IMR-90 (cell line): ENCODE results near the gene ADCY1. TPM values are rescaled to one million over a fixed set of nuclear protein-coding genes. Genes with fewer than 3 reads are reported as not detected.
"Not testable (repeated sequence)": the region's sequence is repeated elsewhere in the genome, so short reads cannot be mapped to it uniquely, and the experiment has no call there.

Experiments used
- ATAC-seq: fragments of 200-7000 bp; cut with Tn5 transposase; 2 replicates; pipeline ENCODE4 v1.9.1; 2020; ENCODE audit warnings: low read depth, mild to moderate bottlenecking, moderate library complexity
- BruUV-seq: library from RNA; stranded (reverse); fragments of 400-500 nt; replicated peaks from 2 replicates; lab custom pipeline; 2021; lab: Mats Ljungman, UMichigan
- CTCF ChIA-PET: fragments of 300-600 bp; formaldehyde crosslinking; extraction: SDS; loops from one replicate; lab custom pipeline; 2021; ENCODE audit warnings: antibody characterized with exemption; lab: Yijun Ruan, JAX
- POLR2A ChIA-PET: fragments of 300-600 bp; sonication (Branson Sonifier 250); formaldehyde crosslinking; loops from one replicate; lab custom pipeline; 2022; ENCODE audit warnings: antibody characterized with exemption; ENCODE audit not compliant: unreplicated experiment; lab: Charles Lee
- DNase-seq: peaks from one replicate; pipeline ENCODE4 v3.0.0; 2013
- H2AFZ ChIP-seq: replicated peaks from 2 replicates; pipeline ENCODE3; 2013; ENCODE audit warnings: low read length, mild to moderate bottlenecking; ENCODE audit not compliant: poor library complexity
- H2AK5ac ChIP-seq: 2 replicates; pipeline ENCODE4 v1.6.1; 2013; ENCODE audit warnings: low read depth, low read length, inconsistent platforms
- H2AK9ac ChIP-seq: replicated peaks from 2 replicates; pipeline ENCODE3; 2013; ENCODE audit warnings: mild to moderate bottlenecking, low read depth, low read length, moderate library complexity; ENCODE audit not compliant: poor library complexity
- H2BK120ac ChIP-seq: 2 replicates; pipeline ENCODE4 v1.6.1; 2013; ENCODE audit warnings: low read depth, low read length, inconsistent platforms
- H2BK15ac ChIP-seq: 3 replicates; pipeline ENCODE4 v1.6.1; 2013; ENCODE audit warnings: low read depth, low read length, inconsistent platforms
- H2BK20ac ChIP-seq: 2 replicates; pipeline ENCODE4 v1.6.1; 2013; ENCODE audit warnings: low read depth, mild to moderate bottlenecking, inconsistent platforms, low read length, moderate library complexity
- H2BK5ac ChIP-seq: 2 replicates; pipeline ENCODE4 v1.6.1; 2013; ENCODE audit warnings: mild to moderate bottlenecking, low read depth, low read length, inconsistent platforms; ENCODE audit not compliant: poor library complexity, severe bottlenecking
- H3K14ac ChIP-seq: replicated peaks from 2 replicates; pipeline ENCODE4 v1.6.1; 2013; ENCODE audit warnings: low read depth, low read length, inconsistent platforms
- H3K18ac ChIP-seq: 2 replicates; pipeline ENCODE4 v1.6.1; 2013; ENCODE audit warnings: low read depth, low read length, control low read depth
- H3K23ac ChIP-seq: 2 replicates; pipeline ENCODE4 v1.6.1; 2013; ENCODE audit warnings: low read depth, low read length, inconsistent platforms
- H3K27ac ChIP-seq: 2 replicates; pipeline ENCODE4 v1.5.1; 2013; ENCODE audit warnings: mild to moderate bottlenecking, control low read depth, low read length; ENCODE audit not compliant: insufficient read depth
- H3K27me3 ChIP-seq: 2 replicates; pipeline ENCODE4 v1.6.1; 2013; ENCODE audit warnings: low read length; ENCODE audit not compliant: control insufficient read depth, insufficient read depth
- H3K36me3 ChIP-seq: 2 replicates; pipeline ENCODE4 v1.6.1; 2013; ENCODE audit warnings: low read length, mixed read lengths; ENCODE audit not compliant: control insufficient read depth, insufficient read depth
- H3K4ac ChIP-seq: 2 replicates; pipeline ENCODE4 v1.6.1; 2013; ENCODE audit warnings: low read depth, low read length, inconsistent platforms
- H3K4me1 ChIP-seq: 2 replicates; pipeline ENCODE4 v1.6.1; 2013; ENCODE audit warnings: low read length, mixed read lengths; ENCODE audit not compliant: control insufficient read depth, insufficient read depth
- H3K4me2 ChIP-seq: 2 replicates; pipeline ENCODE4 v1.6.1; 2013; ENCODE audit warnings: low read depth, mild to moderate bottlenecking, control low read depth, low read length, moderate library complexity
- H3K4me3 ChIP-seq: 2 replicates; pipeline ENCODE4 v1.5.1; 2013; ENCODE audit warnings: low read depth, mild to moderate bottlenecking, control low read depth, low read length, moderate library complexity; ENCODE audit not compliant: insufficient read depth
- H3K56ac ChIP-seq: 2 replicates; pipeline ENCODE4 v1.6.1; 2013; ENCODE audit warnings: low read length, inconsistent platforms; ENCODE audit not compliant: insufficient read depth; ENCODE audit errors: extremely low read depth
- H3K79me1 ChIP-seq, 2 experiments: 2 replicates each; pipeline ENCODE4 v1.6.1; 2013; ENCODE audit warnings: low read length in 2 of 2, inconsistent platforms in 1 of 2, low read depth in 1 of 2
- H3K9ac ChIP-seq: 2 replicates; pipeline ENCODE4 v1.6.1; 2013; ENCODE audit warnings: low read depth, low read length, control low read depth
- H3K9me1 ChIP-seq: 2 replicates; pipeline ENCODE4 v1.6.1; 2013; ENCODE audit warnings: low read length, inconsistent platforms; ENCODE audit not compliant: insufficient read depth
- H3K9me3 ChIP-seq: 2 replicates; pipeline ENCODE4 v1.6.1; 2013; ENCODE audit warnings: low read length; ENCODE audit not compliant: control insufficient read depth, insufficient read depth
- H4K20me1 ChIP-seq: 2 replicates; pipeline ENCODE4 v1.6.1; 2013; ENCODE audit warnings: low read length, inconsistent platforms; ENCODE audit not compliant: insufficient read depth
- H4K5ac ChIP-seq: 2 replicates; pipeline ENCODE4 v1.6.1; 2013; ENCODE audit warnings: mild to moderate bottlenecking, low read depth, low read length, control low read depth
- H4K8ac ChIP-seq, 2 experiments: 2 replicates each; pipeline ENCODE4 v1.6.1; 2013; ENCODE audit warnings: low read depth in 2 of 2, low read length in 2 of 2, control low read depth in 1 of 2, inconsistent platforms in 1 of 2
- H4K91ac ChIP-seq: 2 replicates; pipeline ENCODE4 v1.6.1; 2013; ENCODE audit warnings: low read depth, low read length, inconsistent platforms; ENCODE audit not compliant: insufficient read depth
- WGBS, 2 experiments: methylation state at CpG; one replicate each; pipeline versions ENCODE4 v1.1.5 to v1.1.7; 2013; ENCODE audit warnings: missing lambda C conversion rate in 2 of 2; ENCODE audit not compliant: insufficient read length in 1 of 2; ENCODE audit errors: extremely low coverage in 2 of 2; 5-methylcytosine and 5-hydroxymethylcytosine counted together
- dilution Hi-C: fragments of 300-500 bp; cut with HindIII; formaldehyde crosslinking; loops from one replicate; pipeline ENCODE4 v1.14.3; 2018; ENCODE audit warnings: low sequenced_read_pairs; ENCODE audit not compliant: unreplicated experiment
- in situ Hi-C: fragments of 300-500 bp; cut with MboI; formaldehyde crosslinking; loops from 3 replicates; pipeline ENCODE4 v1.14.3; 2019; ENCODE audit warnings: low sequenced_read_pairs, inconsistent platforms, mixed read lengths
- intact Hi-C: fragments of 100-400 bp; cut with micrococcal nuclease; formaldehyde crosslinking; loops from 2 replicates; pipeline ENCODE4 v1.10.0; 2022
- polyA plus RNA-seq, 3 experiments: library from polyadenylated mRNA; depleted of rRNA; stranded (reverse); fragments of >200 nt; gene quantifications; 2 replicates each; pipeline ENCODE4 v1.2.3, GENCODE V29; 2012; ENCODE audit warnings: low replicate concordance in 1 of 3
- total RNA-seq: library from RNA; depleted of rRNA; stranded (reverse); fragments of >200 nt; gene quantifications from 2 replicates; pipeline ENCODE4 v1.2.3, GENCODE V29; 2012

The ADCY1 gene
- total and polyA plus RNA-seq, 2 of the 4 experiments (the other 2 are of a cell fraction) = 0.18 to 0.24 TPM

GRCh38 chr7:45756333-45756732, 182.2 kb downstream of the ADCY1 start:
- in situ Hi-C loops, H3K4me2 ChIP-seq, H4K20me1 ChIP-seq, H2BK15ac ChIP-seq, H4K8ac ChIP-seq, H3K4me3 ChIP-seq, ATAC-seq, H2BK120ac ChIP-seq, POLR2A ChIA-PET, H4K5ac ChIP-seq, BruUV-seq, H2AK5ac ChIP-seq, H2AK9ac ChIP-seq, H3K27ac ChIP-seq, H3K23ac ChIP-seq, CTCF ChIA-PET, H3K9me1 ChIP-seq, H3K9me3 ChIP-seq, dilution Hi-C loops, H4K91ac ChIP-seq, H2BK5ac ChIP-seq, H3K36me3 ChIP-seq, H3K4ac ChIP-seq, H3K9ac ChIP-seq, H3K18ac ChIP-seq, H3K56ac ChIP-seq, DNase-seq, intact Hi-C loops, H2AFZ ChIP-seq, H3K14ac ChIP-seq, H2BK20ac ChIP-seq, H3K4me1 ChIP-seq, H3K27me3 ChIP-seq: not testable (repeated sequence)
- WGBS, 2 experiments = no CpG with 5 or more reads among the region's 4 CpGs
- H3K79me1 ChIP-seq = peaks cover 3 to 12% of the 10 kb centered on the region in 2 experiments; a peak in 3 of 4 replicates
